Panc1 (cell line): ENCODE data around the gene TMEM187.

Experiments used
- CTCF ChIP-seq: fragments of 450-650 bp; IDR thresholded peaks from 2 replicates; pipeline ENCODE4 v1.5.1; 2017; ENCODE audit warnings: mild to moderate bottlenecking
- POLR2AphosphoS5 ChIP-seq: IDR thresholded peaks from 2 replicates; pipeline ENCODE4 v1.6.1; 2012; ENCODE audit warnings: mild to moderate bottlenecking, low read depth, low read length, moderate library complexity
- SIN3A ChIP-seq: IDR thresholded peaks from 2 replicates; pipeline ENCODE4 v1.6.1; 2012; ENCODE audit warnings: low read depth, mild to moderate bottlenecking, low read length, moderate library complexity, borderline replicate concordance; ENCODE audit not compliant: insufficient read depth

GRCh38 chrX:154013001-154013421, 40.5 kb downstream of the TMEM187 start:
- no peak for TF ChIP-seq CTCF
- TF ChIP-seq POLR2AphosphoS5, result no peak
- no peak for TF ChIP-seq SIN3A
